ENCODE measurements around the gene RIN3.
"Not testable (repeated sequence)": the region's sequence is repeated elsewhere in the genome, so short reads cannot be mapped to it uniquely, and the experiment has no call there.

DNA sequence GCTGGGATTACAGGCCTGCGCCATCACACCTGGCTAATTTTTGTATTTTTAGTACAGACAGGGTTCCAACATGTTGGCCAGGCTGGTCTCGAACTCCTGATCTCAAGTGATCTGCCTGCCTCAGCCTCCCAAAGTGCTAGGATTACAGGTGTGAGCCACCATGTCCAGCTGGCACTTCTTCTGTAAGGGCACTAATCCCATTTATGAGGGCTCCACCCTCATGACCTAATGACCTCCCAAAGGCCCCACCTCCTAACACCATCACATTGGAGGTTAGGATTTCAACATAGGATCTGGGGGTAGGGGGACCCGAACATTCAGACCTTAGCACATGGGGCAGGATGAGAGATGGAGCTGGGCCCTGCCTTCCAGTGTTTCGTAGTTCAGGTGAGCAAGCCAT is 166.7 kb downstream of the RIN3 start:
- not testable (repeated sequence) for TF ChIP-seq POLR2A, POLR2AphosphoS5 (IDR thresholded peaks at IDR 0.05)

All from prostate gland (tissue), 1 donor.